ENCODE measurements around the gene CSTPP1. TPM values are rescaled to one million over a fixed set of nuclear protein-coding genes. Genes with fewer than 3 reads are reported as not detected.

Gene CSTPP1
- 16.2 and 31.2 TPM in 2 replicates for total RNA-seq

GRCh38 chr11:46936138-46937110, at the start of gene CSTPP1:
CSTPP1 (plus strand) TSS chr11:46936761; CDS start chr11:46936806, 45 bp downstream.

GRCh38 chr11:46918083-46918787, 18.3 kb upstream of the CSTPP1 start, which contains the start of gene LRP4:
LRP4 (minus strand) TSS chr11:46918550; CDS start chr11:46918379, 171 bp downstream.

GRCh38 chr11:47176328-47177228, 240.0 kb downstream of the CSTPP1 start, which contains the start of gene ARFGAP2:
ARFGAP2 (minus strand) TSS chr11:47176879; CDS start chr11:47176853, 26 bp downstream.

GRCh38 chr11:47186076-47186699, 249.6 kb downstream of the CSTPP1 start, which contains the start of gene PACSIN3:
PACSIN3 (minus strand) TSS chr11:47186434; CDS start chr11:47182727, 3,707 bp downstream.

Other genes starting within 250 kb of the CSTPP1 start
- 36.8 and 42.5 TPM in 2 replicates for gene ARHGAP1, start 236.1 kb upstream of the CSTPP1 start, total RNA-seq
- gene ZNF408, start 235.7 kb upstream of the CSTPP1 start, total RNA-seq, result 10.5 and 12.1 TPM in 2 replicates
- gene F2, start 217.5 kb upstream of the CSTPP1 start, total RNA-seq, result not detected in 2 replicates
- 49.0 and 67.1 TPM in 2 replicates for gene CKAP5, start 90.5 kb upstream of the CSTPP1 start, total RNA-seq
- 5.5 and 7.5 TPM in 2 replicates for gene LRP4, start 18.2 kb upstream of the CSTPP1 start, total RNA-seq
- gene ARFGAP2, start 240.1 kb downstream of the CSTPP1 start, total RNA-seq, result 90.6 and 118 TPM in 2 replicates
- 85.1 and 90.8 TPM in 2 replicates for gene PACSIN3, start 249.7 kb downstream of the CSTPP1 start, total RNA-seq

Measured in airway epithelial cell (primary cell).